ENCODE data around the gene FASTKD1.

- TF ChIP-seq CTCF (IDR thresholded peaks at IDR 0.05), result no peak
- no peak for TF ChIP-seq POLR2AphosphoS5 (IDR thresholded peaks at IDR 0.05)
- TF ChIP-seq EP300 (IDR thresholded peaks at IDR 0.05), result no peak
- TF ChIP-seq POLR2A (IDR thresholded peaks at IDR 0.05), result no peak
Observed at GRCh38 chr2:169590804-169591203, 17.1 kb upstream of the FASTKD1 start.
